Suprapubic skin (tissue), 4 donors: ENCODE results near the gene HIF1AN. TPM values are rescaled to one million over a fixed set of nuclear protein-coding genes. Genes with fewer than 3 reads are reported as not detected.
A peak's percentile ranks its signal among the peaks of the same experiment; 100 is the strongest.

ENCODE experiments used
- DNase-seq, 2 donors: peaks; one replicate each; pipeline ENCODE4 v3.0.0-alpha.2; 2019; ENCODE audit warnings: low spot score in 2 of 2
- H3K27ac ChIP-seq: fragments of 200-600 bp; sonication (generic); one replicate; pipeline ENCODE4 v1.5.1; 2019
- H3K27me3 ChIP-seq: fragments of 200-600 bp; sonication (generic); one replicate; pipeline ENCODE4 v1.5.1; 2019
- H3K36me3 ChIP-seq: fragments of 200-600 bp; sonication (generic); one replicate; pipeline ENCODE4 v1.5.1; 2019
- H3K4me1 ChIP-seq: fragments of 200-600 bp; sonication (generic); one replicate; pipeline ENCODE4 v1.5.1; 2019
- H3K4me3 ChIP-seq: fragments of 200-600 bp; sonication (generic); one replicate; pipeline ENCODE4 v1.5.1; 2019; ENCODE audit warnings: mild to moderate bottlenecking
- H3K9me3 ChIP-seq: fragments of 200-600 bp; sonication (generic); one replicate; pipeline ENCODE4 v1.5.1; 2019
- CTCF ChIP-seq, 2 donors: fragments of 200-600 bp in 1 of 2; fragments of 450-650 bp in 1 of 2; sonication (generic) in 1 of 2; IDR thresholded peaks; one replicate each; pipeline ENCODE4 v1.5.1; 2016 to 2019; ENCODE audit warnings: antibody characterized with exemption in 2 of 2, mild to moderate bottlenecking in 1 of 2, moderate library complexity in 1 of 2
- EP300 ChIP-seq: sonication (generic); formaldehyde crosslinking; IDR thresholded peaks from one replicate; pipeline ENCODE4 v1.6.1; 2017; ENCODE audit warnings: antibody characterized with exemption
- POLR2A ChIP-seq, 2 donors: fragments of 450-650 bp; IDR thresholded peaks; one replicate each; pipeline ENCODE4 v1.6.1; 2017; ENCODE audit warnings: antibody characterized with exemption in 2 of 2, mild to moderate bottlenecking in 2 of 2, moderate library complexity in 2 of 2
- POLR2AphosphoS5 ChIP-seq, 3 donors: sonication (generic); formaldehyde crosslinking; IDR thresholded peaks; one replicate each; pipeline ENCODE4 v1.6.1; 2017; ENCODE audit warnings: antibody characterized with exemption in 3 of 3
- whole genome bisulfite sequencing: methylation state at CpG from one replicate; pipeline ENCODE4 v1.1.5; 2018; 5-methylcytosine and 5-hydroxymethylcytosine counted together
- total RNA-seq, 4 donors: library from RNA; depleted of rRNA; stranded (reverse); fragments of >200 nt; gene quantifications; one replicate each; pipeline ENCODE4 v1.1.0, GENCODE V29; 2016

Gene HIF1AN
- total RNA-seq, 4 donors from 2014 or later: 13.5 to 43.5 (median 22.1) TPM

GRCh38 chr10:100534726-100535125, 1.0 kb upstream of the HIF1AN start:
- no peaks in the 10 kb centered on the region for H3K9me3 ChIP-seq
- H3K27ac ChIP-seq: no peak overlapping the region
- H3K36me3 ChIP-seq: peaks cover 19% of the 10 kb centered on the region
- 92% methylated on average over 2 of the region's 2 CpGs for WGBS
- peak in 1 of 2 donors; percentile 8 for DNase-seq
- H3K27me3 ChIP-seq: no peaks in the 10 kb centered on the region
- no peak overlapping the region for H3K4me3 ChIP-seq
- TF ChIP-seq POLR2A (IDR thresholded peaks at IDR 0.05) (no peak), EP300 (no peak), POLR2AphosphoS5 (IDR thresholded peaks at IDR 0.05) (no peak), CTCF (IDR thresholded peaks at IDR 0.05) (no peak)
- H3K4me1 ChIP-seq: peaks cover 33% of the 10 kb centered on the region

- no peak overlapping the region for H3K27ac ChIP-seq
- H3K4me3 ChIP-seq: peak overlapping the region; percentile 73
- WGBS: 48% methylated on average over 4 of the region's 4 CpGs
Measured at GRCh38 chr10:100535338-100535714, 417 bp upstream of the HIF1AN start.

GRCh38 chr10:100537475-100537874, 1.7 kb downstream of the HIF1AN start:
- H3K36me3 ChIP-seq: peaks cover 46% of the 10 kb centered on the region
- H3K9me3 ChIP-seq: no peaks in the 10 kb centered on the region
- H3K4me3 ChIP-seq: no peak overlapping the region
- DNase-seq: no peak
- no peaks in the 10 kb centered on the region for H3K27me3 ChIP-seq
- no peak for TF ChIP-seq POLR2AphosphoS5 (IDR thresholded peaks at IDR 0.05)
- TF ChIP-seq EP300: no peak
- TF ChIP-seq CTCF (IDR thresholded peaks at IDR 0.05): no peak
- no peak for TF ChIP-seq POLR2A (IDR thresholded peaks at IDR 0.05)
- H3K27ac ChIP-seq: no peak overlapping the region
- WGBS: 81% methylated on average over 4 of the region's 4 CpGs
- peaks cover 28% of the 10 kb centered on the region for H3K4me1 ChIP-seq

More at GRCh38 chr10:100535338-100535714, 417 bp upstream of the HIF1AN start:
- H3K27me3 ChIP-seq: no peaks in the 10 kb centered on the region
- peaks cover 25% of the 10 kb centered on the region for H3K36me3 ChIP-seq
- TF ChIP-seq POLR2AphosphoS5 (IDR thresholded peaks at IDR 0.05): no peak
- TF ChIP-seq POLR2A (IDR thresholded peaks at IDR 0.05): no peak
- TF ChIP-seq EP300: no peak
- TF ChIP-seq CTCF (IDR thresholded peaks at IDR 0.05): no peak
- DNase-seq: no peak
- H3K4me1 ChIP-seq: peaks cover 28% of the 10 kb centered on the region
- no peaks in the 10 kb centered on the region for H3K9me3 ChIP-seq

GRCh38 chr10:100544950-100545349, 9.2 kb downstream of the HIF1AN start:
- Histone ChIP-seq H3K9me3 (no peaks in the 10 kb centered on the region), H3K36me3 (peaks cover 100% of the 10 kb centered on the region), H3K4me3 (no peak overlapping the region), H3K27me3 (no peaks in the 10 kb centered on the region), H3K4me1 (no peaks in the 10 kb centered on the region), H3K27ac (no peak overlapping the region)
- WGBS: 94% methylated on average over 5 of the region's 5 CpGs
- DNase-seq: no peak
- TF ChIP-seq POLR2A (IDR thresholded peaks at IDR 0.05) (no peak), EP300 (no peak), POLR2AphosphoS5 (IDR thresholded peaks at IDR 0.05) (no peak)

- Histone ChIP-seq H3K27me3 (no peaks in the 10 kb centered on the region), H3K9me3 (no peaks in the 10 kb centered on the region), H3K27ac (no peak overlapping the region), H3K4me3 (no peak overlapping the region), H3K4me1 (no peaks in the 10 kb centered on the region), H3K36me3 (peaks cover 51% of the 10 kb centered on the region)
- 78% methylated on average over 4 of the region's 4 CpGs for WGBS
- TF ChIP-seq POLR2A (IDR thresholded peaks at IDR 0.05) (no peak), CTCF (IDR thresholded peaks at IDR 0.05) (no peak), EP300 (no peak), POLR2AphosphoS5 (IDR thresholded peaks at IDR 0.05) (no peak)
- DNase-seq: no peak
Measured at GRCh38 chr10:100551196-100551595, 15.5 kb downstream of the HIF1AN start.

- Histone ChIP-seq H3K9me3 (no peaks in the 10 kb centered on the region), H3K36me3 (peaks cover 46% of the 10 kb centered on the region)
Measured at GRCh38 chr10:100551738-100552137, 16.0 kb downstream of the HIF1AN start.

More at GRCh38 chr10:100551738-100552137, 16.0 kb downstream of the HIF1AN start:
- no peak overlapping the region for H3K4me3 ChIP-seq
- 78% methylated on average over 5 of the region's 5 CpGs for WGBS
- no peak overlapping the region for H3K27ac ChIP-seq
- DNase-seq: no peak
- no peaks in the 10 kb centered on the region for H3K4me1 ChIP-seq
- H3K27me3 ChIP-seq: no peaks in the 10 kb centered on the region
- TF ChIP-seq CTCF (IDR thresholded peaks at IDR 0.05) (no peak), POLR2AphosphoS5 (IDR thresholded peaks at IDR 0.05) (no peak), EP300 (no peak), POLR2A (IDR thresholded peaks at IDR 0.05) (no peak)
